ENCODE data around the gene FIGN. TPM values are rescaled to one million over a fixed set of nuclear protein-coding genes. Genes with fewer than 3 reads are reported as not detected.

FIGN gene
- total and polyA plus RNA-seq, 2 donors from 2014 or later = 1.1 to 8.0 TPM

DNA sequence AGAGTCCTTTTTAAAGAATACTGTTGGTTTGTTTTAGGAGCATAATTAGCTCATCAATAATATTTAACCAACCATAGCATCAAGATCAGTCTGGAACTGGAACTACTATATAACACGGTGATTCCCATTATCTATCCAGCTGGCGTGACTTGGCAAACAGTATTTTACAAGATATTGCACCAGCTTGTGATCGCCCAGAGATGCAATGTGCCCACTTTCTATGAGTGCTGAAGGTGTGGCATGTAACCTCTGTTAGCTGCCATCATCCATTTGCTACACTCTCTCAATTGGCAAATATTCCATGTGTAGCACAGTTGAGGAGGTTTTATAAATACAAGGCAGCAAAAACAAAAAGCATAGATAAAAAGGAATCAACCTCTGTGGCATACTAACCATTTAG lies 64.9 kb downstream of the FIGN start:
- FAIRE-seq (no peak), DNase-seq (no peak)
- TF ChIP-seq, protein P1, sequence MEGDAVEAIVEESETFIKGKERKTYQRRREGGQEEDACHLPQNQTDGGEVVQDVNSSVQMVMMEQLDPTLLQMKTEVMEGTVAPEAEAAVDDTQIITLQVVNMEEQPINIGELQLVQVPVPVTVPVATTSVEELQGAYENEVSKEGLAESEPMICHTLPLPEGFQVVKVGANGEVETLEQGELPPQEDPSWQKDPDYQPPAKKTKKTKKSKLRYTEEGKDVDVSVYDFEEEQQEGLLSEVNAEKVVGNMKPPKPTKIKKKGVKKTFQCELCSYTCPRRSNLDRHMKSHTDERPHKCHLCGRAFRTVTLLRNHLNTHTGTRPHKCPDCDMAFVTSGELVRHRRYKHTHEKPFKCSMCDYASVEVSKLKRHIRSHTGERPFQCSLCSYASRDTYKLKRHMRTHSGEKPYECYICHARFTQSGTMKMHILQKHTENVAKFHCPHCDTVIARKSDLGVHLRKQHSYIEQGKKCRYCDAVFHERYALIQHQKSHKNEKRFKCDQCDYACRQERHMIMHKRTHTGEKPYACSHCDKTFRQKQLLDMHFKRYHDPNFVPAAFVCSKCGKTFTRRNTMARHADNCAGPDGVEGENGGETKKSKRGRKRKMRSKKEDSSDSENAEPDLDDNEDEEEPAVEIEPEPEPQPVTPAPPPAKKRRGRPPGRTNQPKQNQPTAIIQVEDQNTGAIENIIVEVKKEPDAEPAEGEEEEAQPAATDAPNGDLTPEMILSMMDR (IDR thresholded peaks at IDR 0.05; ENCODE audit: borderline replicate concordance, extremely low read depth, insufficient read depth) = no peak
- no peaks in the 10 kb centered on the region for H3K4me1 ChIP-seq (ENCODE audit: control insufficient read depth in 2 of 3, insufficient read depth in 2 of 3, low read depth in 1 of 3, low read length in 3 of 3)
- H3K9ac ChIP-seq (ENCODE audit: low read length in 3 of 3) = no peak overlapping the region
- H3K27ac ChIP-seq (ENCODE audit: low read depth in 2 of 2, low read length in 2 of 2) = no peak overlapping the region
- H3K27me3 ChIP-seq (ENCODE audit: control insufficient read depth, insufficient read depth, low read length) = no peaks in the 10 kb centered on the region
- H3K4me3 ChIP-seq (ENCODE audit: low read length in 3 of 3) = no peak overlapping the region
- intact Hi-C loops (cut with DNase I) = no loop called here
- no peaks in the 10 kb centered on the region for H3K9me3 ChIP-seq (ENCODE audit: control insufficient read depth in 2 of 3, insufficient read depth in 1 of 3, low read length in 3 of 3)
- H3K36me3 ChIP-seq (ENCODE audit: control insufficient read depth in 2 of 3, insufficient read depth in 3 of 3, low read length in 3 of 3) = no peaks in the 10 kb centered on the region

GRCh38 chr2:163669506-163669905 lies 66.3 kb downstream of the FIGN start:
- Histone ChIP-seq H3K4me3 (ENCODE audit: low read length in 3 of 3) (no peak overlapping the region), H3K9ac (ENCODE audit: low read length in 3 of 3) (no peak overlapping the region), H3K27ac (ENCODE audit: low read depth in 2 of 2, low read length in 2 of 2) (no peak overlapping the region), H3K27me3 (ENCODE audit: control insufficient read depth, insufficient read depth, low read length) (no peaks in the 10 kb centered on the region), H3K9me3 (ENCODE audit: control insufficient read depth in 2 of 3, insufficient read depth in 1 of 3, low read length in 3 of 3) (no peaks in the 10 kb centered on the region), H3K36me3 (ENCODE audit: control insufficient read depth in 2 of 3, insufficient read depth in 3 of 3, low read length in 3 of 3) (no peaks in the 10 kb centered on the region), H3K4me1 (ENCODE audit: control insufficient read depth in 2 of 3, insufficient read depth in 2 of 3, low read depth in 1 of 3, low read length in 3 of 3) (no peaks in the 10 kb centered on the region)
- intact Hi-C loops (cut with DNase I) = no loop called here
- TF ChIP-seq, protein P1 (IDR thresholded peaks at IDR 0.05; ENCODE audit: borderline replicate concordance, extremely low read depth, insufficient read depth) = no peak
- FAIRE-seq (no peak), DNase-seq (no peak)

DNA sequence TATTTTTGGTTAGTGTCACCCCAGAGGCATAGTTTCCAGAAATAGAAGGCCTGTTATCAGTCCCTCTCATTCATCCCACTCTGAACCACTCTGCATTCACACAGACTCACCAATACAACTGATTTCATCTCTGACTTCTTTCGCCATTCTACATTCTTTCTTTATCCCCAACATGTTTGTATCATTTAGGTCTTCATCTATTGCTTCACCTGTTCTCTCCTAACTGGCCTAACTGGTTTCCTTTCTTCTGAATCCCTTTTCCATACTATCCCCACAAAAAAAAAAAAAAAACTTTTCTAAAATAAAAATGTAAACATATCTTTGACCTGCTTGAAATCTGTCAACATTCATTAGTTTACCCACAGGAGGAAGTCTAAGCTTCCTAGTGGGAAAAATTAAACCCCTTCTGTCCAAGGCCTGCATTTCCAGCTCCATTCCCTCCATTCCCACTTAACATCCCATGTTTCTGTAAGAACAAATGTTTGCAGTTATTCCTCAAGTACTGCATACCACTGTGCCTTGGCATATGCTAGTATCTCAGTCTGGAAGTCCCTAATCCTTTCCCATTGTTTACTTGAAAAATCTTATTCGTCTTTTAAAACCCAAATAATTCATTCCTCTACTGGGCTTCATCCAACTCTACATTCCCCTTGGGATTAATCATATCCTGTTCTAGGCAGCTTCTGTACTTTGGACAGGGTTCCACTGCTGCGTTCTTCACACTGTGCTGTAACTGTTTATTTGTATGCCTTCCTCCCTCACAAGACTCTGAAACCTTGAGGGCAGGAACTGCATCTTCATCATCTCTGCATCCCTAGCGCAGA lies 68.5 kb downstream of the FIGN start:
- TF ChIP-seq, protein P1 (IDR thresholded peaks at IDR 0.05; ENCODE audit: borderline replicate concordance, extremely low read depth, insufficient read depth) = no peak
- H3K4me1 ChIP-seq (ENCODE audit: control insufficient read depth in 2 of 3, insufficient read depth in 2 of 3, low read depth in 1 of 3, low read length in 3 of 3) = no peaks in the 10 kb centered on the region
- H3K9ac ChIP-seq (ENCODE audit: low read length in 3 of 3) = no peak overlapping the region
- H3K4me3 ChIP-seq (ENCODE audit: low read length in 3 of 3) = no peak overlapping the region
- peak; percentile 68 for FAIRE-seq
- no peaks in the 10 kb centered on the region for H3K9me3 ChIP-seq (ENCODE audit: control insufficient read depth in 2 of 3, insufficient read depth in 1 of 3, low read length in 3 of 3)
- no peak for DNase-seq
- H3K36me3 ChIP-seq (ENCODE audit: control insufficient read depth in 2 of 3, insufficient read depth in 3 of 3, low read length in 3 of 3) = no peaks in the 10 kb centered on the region
- intact Hi-C loops (cut with DNase I) = no loop called here
- H3K27me3 ChIP-seq (ENCODE audit: control insufficient read depth, insufficient read depth, low read length) = no peaks in the 10 kb centered on the region
- H3K27ac ChIP-seq (ENCODE audit: low read depth in 2 of 2, low read length in 2 of 2) = no peak overlapping the region

Data from kidney (tissue), 14 donors.